Parathyroid adenoma (tissue), 2 donors: ENCODE results near the gene DSCAML1.

Experiments
- H2AFZ ChIP-seq: fragments of 300-600 bp; sonication (generic); one replicate; pipeline ENCODE4 v1.7.0; 2017; ENCODE audit warnings: antibody characterized with exemption, mild to moderate bottlenecking
- H3K27ac ChIP-seq: fragments of 300-600 bp; sonication (generic); one replicate; pipeline ENCODE4 v1.7.0; 2017
- H3K27me3 ChIP-seq: fragments of 300-600 bp; sonication (generic); one replicate; pipeline ENCODE4 v1.7.0; 2017; ENCODE audit warnings: low read length; ENCODE audit not compliant: control insufficient read depth, insufficient read depth
- H3K36me3 ChIP-seq: fragments of 300-600 bp; sonication (generic); one replicate; pipeline ENCODE4 v1.7.0; 2017; ENCODE audit warnings: low read length; ENCODE audit not compliant: control insufficient read depth, insufficient read depth
- H3K4me1 ChIP-seq: fragments of 300-600 bp; sonication (generic); one replicate; pipeline ENCODE4 v1.7.0; 2017; ENCODE audit warnings: control low read depth
- H3K4me2 ChIP-seq: fragments of 300-600 bp; sonication (generic); one replicate; pipeline ENCODE4 v1.7.0; 2017; ENCODE audit warnings: low read length
- H3K4me3 ChIP-seq: fragments of 300-600 bp; sonication (generic); one replicate; pipeline ENCODE4 v1.7.0; 2017; ENCODE audit warnings: low read depth, low read length
- H3K79me2 ChIP-seq: fragments of 300-600 bp; sonication (generic); one replicate; pipeline ENCODE4 v1.7.0; 2017; ENCODE audit warnings: control low read depth
- H3K9ac ChIP-seq: fragments of 300-600 bp; sonication (generic); one replicate; pipeline ENCODE4 v1.7.0; 2017; ENCODE audit warnings: mild to moderate bottlenecking
- H3K9me3 ChIP-seq: fragments of 300-600 bp; sonication (generic); one replicate; pipeline ENCODE4 v1.7.0; 2017; ENCODE audit warnings: low read length; ENCODE audit not compliant: control insufficient read depth
- TF ChIP-seq, protein P1 (sequence below): fragments of 300-600 bp; sonication (generic); IDR thresholded peaks from one replicate; pipeline ENCODE4 v1.7.0; 2017; ENCODE audit warnings: antibody characterized with exemption, mild to moderate bottlenecking
- donor health status: primary hyperparathyroidism.

Gene DSCAML1

GRCh38 chr11:117828611-117829368 is 31.8 kb upstream of the DSCAML1 start:
- Histone ChIP-seq H3K79me2 (no peaks in the 10 kb centered on the region), H3K9ac (no peak overlapping the region), H3K4me3 (no peak overlapping the region), H3K9me3 (no peaks in the 10 kb centered on the region), H3K4me1 (no peaks in the 10 kb centered on the region), H3K4me2 (no peak overlapping the region), H2AFZ (no peak overlapping the region), H3K27me3 (no peaks in the 10 kb centered on the region), H3K27ac (no peak overlapping the region), H3K36me3 (no peaks in the 10 kb centered on the region)
- TF ChIP-seq, protein P1, sequence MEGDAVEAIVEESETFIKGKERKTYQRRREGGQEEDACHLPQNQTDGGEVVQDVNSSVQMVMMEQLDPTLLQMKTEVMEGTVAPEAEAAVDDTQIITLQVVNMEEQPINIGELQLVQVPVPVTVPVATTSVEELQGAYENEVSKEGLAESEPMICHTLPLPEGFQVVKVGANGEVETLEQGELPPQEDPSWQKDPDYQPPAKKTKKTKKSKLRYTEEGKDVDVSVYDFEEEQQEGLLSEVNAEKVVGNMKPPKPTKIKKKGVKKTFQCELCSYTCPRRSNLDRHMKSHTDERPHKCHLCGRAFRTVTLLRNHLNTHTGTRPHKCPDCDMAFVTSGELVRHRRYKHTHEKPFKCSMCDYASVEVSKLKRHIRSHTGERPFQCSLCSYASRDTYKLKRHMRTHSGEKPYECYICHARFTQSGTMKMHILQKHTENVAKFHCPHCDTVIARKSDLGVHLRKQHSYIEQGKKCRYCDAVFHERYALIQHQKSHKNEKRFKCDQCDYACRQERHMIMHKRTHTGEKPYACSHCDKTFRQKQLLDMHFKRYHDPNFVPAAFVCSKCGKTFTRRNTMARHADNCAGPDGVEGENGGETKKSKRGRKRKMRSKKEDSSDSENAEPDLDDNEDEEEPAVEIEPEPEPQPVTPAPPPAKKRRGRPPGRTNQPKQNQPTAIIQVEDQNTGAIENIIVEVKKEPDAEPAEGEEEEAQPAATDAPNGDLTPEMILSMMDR = no peak

GRCh38 chr11:117827521-117828511 is 30.8 kb upstream of the DSCAML1 start:
- H3K27me3 ChIP-seq = no peaks in the 10 kb centered on the region
- H3K4me2 ChIP-seq = no peak overlapping the region
- H3K9me3 ChIP-seq = no peaks in the 10 kb centered on the region
- TF ChIP-seq, protein P1 = no peak
- no peaks in the 10 kb centered on the region for H3K4me1 ChIP-seq
- H3K36me3 ChIP-seq = no peaks in the 10 kb centered on the region
- no peak overlapping the region for H3K27ac ChIP-seq
- no peak overlapping the region for H2AFZ ChIP-seq
- no peak overlapping the region for H3K4me3 ChIP-seq
- no peak overlapping the region for H3K9ac ChIP-seq
- H3K79me2 ChIP-seq = no peaks in the 10 kb centered on the region

GRCh38 chr11:117826832-117827231 is 29.8 kb upstream of the DSCAML1 start:
- TF ChIP-seq, protein P1 = no peak
- no peak overlapping the region for H3K9ac ChIP-seq
- H3K4me2 ChIP-seq = no peak overlapping the region
- no peak overlapping the region for H3K4me3 ChIP-seq
- no peak overlapping the region for H2AFZ ChIP-seq
- no peaks in the 10 kb centered on the region for H3K9me3 ChIP-seq
- H3K4me1 ChIP-seq = no peaks in the 10 kb centered on the region
- no peaks in the 10 kb centered on the region for H3K36me3 ChIP-seq
- no peaks in the 10 kb centered on the region for H3K27me3 ChIP-seq
- no peak overlapping the region for H3K27ac ChIP-seq
- H3K79me2 ChIP-seq = no peaks in the 10 kb centered on the region

DNA sequence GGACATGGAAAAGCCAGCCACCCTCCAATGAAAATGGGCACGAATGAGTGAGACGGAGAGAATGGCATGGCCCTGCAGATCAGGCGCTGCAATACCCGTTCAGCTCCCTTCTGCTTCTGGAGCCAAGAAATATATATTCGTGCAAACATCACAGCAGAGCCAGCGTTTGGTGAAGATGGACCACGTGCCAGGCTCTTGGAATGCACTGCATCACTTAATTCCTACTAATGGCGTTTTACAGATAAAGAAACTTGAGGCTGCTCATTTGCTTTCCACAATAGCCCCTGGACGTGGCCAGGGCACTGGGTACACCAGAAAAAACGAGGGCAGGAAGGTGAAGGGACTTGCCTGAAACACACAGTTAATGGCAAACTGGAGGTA is 29.2 kb upstream of the DSCAML1 start:
- TF ChIP-seq, protein P1 = no peak
- no peaks in the 10 kb centered on the region for H3K27me3 ChIP-seq
- no peaks in the 10 kb centered on the region for H3K4me1 ChIP-seq

More for the DNA sequence above, 29.2 kb upstream of the DSCAML1 start:
- Histone ChIP-seq H2AFZ (no peak overlapping the region), H3K27ac (no peak overlapping the region), H3K4me2 (no peak overlapping the region), H3K9me3 (no peaks in the 10 kb centered on the region), H3K9ac (no peak overlapping the region), H3K79me2 (no peaks in the 10 kb centered on the region), H3K4me3 (no peak overlapping the region), H3K36me3 (no peaks in the 10 kb centered on the region)
